Gastroesophageal sphincter (tissue), 3 donors: Measurements from ENCODE around the gene ZNF358.

Source experiments
- EP300 ChIP-seq: sonication (generic); formaldehyde crosslinking; IDR thresholded peaks from one replicate; pipeline ENCODE4 v1.6.1; 2017; ENCODE audit warnings: antibody characterized with exemption, mild to moderate bottlenecking
- TF ChIP-seq, protein P1 (sequence below), 4 experiments: fragments of 200-600 bp in 2 of 4; fragments of 450-650 bp in 2 of 4; sonication (generic) in 1 of 4; IDR thresholded peaks; one replicate each; pipeline ENCODE4 v1.5.1; 2017 to 2019; ENCODE audit warnings: antibody characterized with exemption in 4 of 4, mild to moderate bottlenecking in 2 of 4, moderate library complexity in 2 of 4

DNA sequence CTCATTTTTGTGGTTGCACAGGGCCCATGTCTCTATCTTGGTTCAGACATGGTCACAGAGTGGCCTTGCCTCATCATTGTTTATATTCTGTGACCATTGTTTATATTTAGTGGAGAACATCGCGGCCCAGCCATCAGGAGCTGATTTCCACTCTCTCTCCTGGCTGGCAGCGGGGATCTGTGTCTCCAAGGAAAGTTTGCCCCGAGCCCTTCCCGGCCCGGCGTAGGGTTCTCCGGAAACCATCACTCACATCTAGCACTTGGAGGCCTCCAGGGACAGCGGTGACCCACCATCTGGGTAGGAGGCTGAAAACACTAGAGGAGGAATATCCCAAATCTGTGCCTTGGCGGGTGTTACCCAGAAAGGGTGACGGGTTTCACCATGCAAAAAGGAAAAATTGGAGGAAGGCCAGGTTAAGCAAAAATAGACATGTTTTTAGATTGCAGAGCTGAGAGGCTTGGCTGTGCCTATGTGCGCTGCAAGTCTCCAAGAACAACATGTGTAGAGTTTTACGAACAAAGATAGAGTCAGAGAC, 726 bp upstream of the ZNF358 start:
- TF ChIP-seq, protein P1, sequence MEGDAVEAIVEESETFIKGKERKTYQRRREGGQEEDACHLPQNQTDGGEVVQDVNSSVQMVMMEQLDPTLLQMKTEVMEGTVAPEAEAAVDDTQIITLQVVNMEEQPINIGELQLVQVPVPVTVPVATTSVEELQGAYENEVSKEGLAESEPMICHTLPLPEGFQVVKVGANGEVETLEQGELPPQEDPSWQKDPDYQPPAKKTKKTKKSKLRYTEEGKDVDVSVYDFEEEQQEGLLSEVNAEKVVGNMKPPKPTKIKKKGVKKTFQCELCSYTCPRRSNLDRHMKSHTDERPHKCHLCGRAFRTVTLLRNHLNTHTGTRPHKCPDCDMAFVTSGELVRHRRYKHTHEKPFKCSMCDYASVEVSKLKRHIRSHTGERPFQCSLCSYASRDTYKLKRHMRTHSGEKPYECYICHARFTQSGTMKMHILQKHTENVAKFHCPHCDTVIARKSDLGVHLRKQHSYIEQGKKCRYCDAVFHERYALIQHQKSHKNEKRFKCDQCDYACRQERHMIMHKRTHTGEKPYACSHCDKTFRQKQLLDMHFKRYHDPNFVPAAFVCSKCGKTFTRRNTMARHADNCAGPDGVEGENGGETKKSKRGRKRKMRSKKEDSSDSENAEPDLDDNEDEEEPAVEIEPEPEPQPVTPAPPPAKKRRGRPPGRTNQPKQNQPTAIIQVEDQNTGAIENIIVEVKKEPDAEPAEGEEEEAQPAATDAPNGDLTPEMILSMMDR (IDR thresholded peaks at IDR 0.05), result no peak
- no peak for TF ChIP-seq EP300
